Measurements from ENCODE around the gene WIPF1. TPM values are rescaled to one million over a fixed set of nuclear protein-coding genes. Genes with fewer than 3 reads are reported as not detected.

Gene WIPF1
- total RNA-seq, 1 experiment from 2014 or later = 6.0 TPM

GRCh38 chr2:174635015-174635593 is 37.5 kb upstream of the WIPF1 start:
- TF ChIP-seq CTCF (IDR thresholded peaks at IDR 0.05; ENCODE audit: unreplicated experiment) = no peak
- Mint-ChIP-seq H3K4me3 (ENCODE audit: unreplicated experiment) (no peak overlapping the region), H3K27ac (ENCODE audit: low read depth, unreplicated experiment) (no peak overlapping the region), H3K27me3 (ENCODE audit: insufficient read depth, unreplicated experiment) (no peaks in the 10 kb centered on the region), H3K4me1 (ENCODE audit: insufficient read depth, unreplicated experiment) (no peaks in the 10 kb centered on the region), H3K36me3 (ENCODE audit: insufficient read depth, unreplicated experiment) (no peaks in the 10 kb centered on the region), H3K9me3 (ENCODE audit: unreplicated experiment) (no peaks in the 10 kb centered on the region)
- POLR2A ChIA-PET = no interaction called here
- CTCF ChIA-PET = no interaction called here
- DNase-seq (ENCODE audit: unreplicated experiment) = no peak
- no TSS peak for BruUV-seq (replicated peaks)
- intact Hi-C loops (cut with micrococcal nuclease) = no loop called here

- BruUV-seq (replicated peaks) = no TSS peak
- no peak overlapping the region for H3K4me3 Mint-ChIP-seq (ENCODE audit: unreplicated experiment)
- no peaks in the 10 kb centered on the region for H3K9me3 Mint-ChIP-seq (ENCODE audit: unreplicated experiment)
- ChIA-PET POLR2A (interaction anchor here (0.6 to 1.0 kb wide), 2 partner anchors 11 to 42 kb away, joined by 3 read pairs; no protein-coding TSS in a partner anchor), CTCF (no interaction called here)
- no peak for DNase-seq (ENCODE audit: unreplicated experiment)
- no peaks in the 10 kb centered on the region for H3K36me3 Mint-ChIP-seq (ENCODE audit: insufficient read depth, unreplicated experiment)
- H3K27ac Mint-ChIP-seq (ENCODE audit: low read depth, unreplicated experiment) = no peak overlapping the region
- intact Hi-C loops (cut with micrococcal nuclease) = no loop called here
- no peak for TF ChIP-seq CTCF (IDR thresholded peaks at IDR 0.05; ENCODE audit: unreplicated experiment)
- no peaks in the 10 kb centered on the region for H3K27me3 Mint-ChIP-seq (ENCODE audit: insufficient read depth, unreplicated experiment)
- no peaks in the 10 kb centered on the region for H3K4me1 Mint-ChIP-seq (ENCODE audit: insufficient read depth, unreplicated experiment)
These were observed 36.8 kb upstream of the WIPF1 start for GRCh38 chr2:174634130-174635014.

- TF ChIP-seq CTCF (IDR thresholded peaks at IDR 0.05; ENCODE audit: unreplicated experiment) = no peak
- POLR2A ChIA-PET = interaction anchor here (1.0 kb wide), 1 partner anchor 12 kb away, joined by 3 read pairs; no protein-coding TSS in a partner anchor
- H3K36me3 Mint-ChIP-seq (ENCODE audit: insufficient read depth, unreplicated experiment) = no peaks in the 10 kb centered on the region
- CTCF ChIA-PET = no interaction called here
- no peak overlapping the region for H3K27ac Mint-ChIP-seq (ENCODE audit: low read depth, unreplicated experiment)
- no TSS peak for BruUV-seq (replicated peaks)
- no peaks in the 10 kb centered on the region for H3K4me1 Mint-ChIP-seq (ENCODE audit: insufficient read depth, unreplicated experiment)
- no peaks in the 10 kb centered on the region for H3K9me3 Mint-ChIP-seq (ENCODE audit: unreplicated experiment)
- intact Hi-C loops (cut with micrococcal nuclease) = no loop called here
- no peaks in the 10 kb centered on the region for H3K27me3 Mint-ChIP-seq (ENCODE audit: insufficient read depth, unreplicated experiment)
- H3K4me3 Mint-ChIP-seq (ENCODE audit: unreplicated experiment) = no peak overlapping the region
- no peak for DNase-seq (ENCODE audit: unreplicated experiment)
These were observed 36.0 kb upstream of the WIPF1 start for GRCh38 chr2:174633623-174633930.

- intact Hi-C loops (cut with micrococcal nuclease) = no loop called here
- Mint-ChIP-seq H3K27me3 (ENCODE audit: insufficient read depth, unreplicated experiment) (no peaks in the 10 kb centered on the region), H3K9me3 (ENCODE audit: unreplicated experiment) (no peaks in the 10 kb centered on the region), H3K27ac (ENCODE audit: low read depth, unreplicated experiment) (no peak overlapping the region), H3K4me3 (ENCODE audit: unreplicated experiment) (no peak overlapping the region), H3K4me1 (ENCODE audit: insufficient read depth, unreplicated experiment) (no peaks in the 10 kb centered on the region), H3K36me3 (ENCODE audit: insufficient read depth, unreplicated experiment) (no peaks in the 10 kb centered on the region)
- no peak for DNase-seq (ENCODE audit: unreplicated experiment)
- CTCF ChIA-PET = interaction anchor here (0.6 kb wide), 1 partner anchor 30 kb away, joined by 4 read pairs; no protein-coding TSS in a partner anchor
- POLR2A ChIA-PET = no interaction called here
- TF ChIP-seq CTCF (IDR thresholded peaks at IDR 0.05; ENCODE audit: unreplicated experiment) = no peak
- no TSS peak for BruUV-seq (replicated peaks)
These were observed 35.4 kb upstream of the WIPF1 start for GRCh38 chr2:174632841-174633622.
